Lung microvascular endothelial cell (primary cell): Measurements from ENCODE around the gene RRAS2. TPM values are rescaled to one million over a fixed set of nuclear protein-coding genes. Genes with fewer than 3 reads are reported as not detected.
"Not testable (repeated sequence)": the region's sequence is repeated elsewhere in the genome, so short reads cannot be mapped to it uniquely, and the experiment has no call there.

ENCODE experiments used
- DNase-seq, 2 donors: peaks; one replicate each; pipeline versions ENCODE4 v3.0.0 to v3.0.0-alpha.2; 2010; ENCODE audit warnings: low read depth in 2 of 2
- total RNA-seq: library from RNA; depleted of rRNA; stranded (reverse); fragments of >200 nt; gene quantifications from 2 replicates; pipeline ENCODE4 v1.2.1, GENCODE V29; 2014

Gene RRAS2
- total RNA-seq, 1 donor from 2014 or later = 119 TPM

DNA sequence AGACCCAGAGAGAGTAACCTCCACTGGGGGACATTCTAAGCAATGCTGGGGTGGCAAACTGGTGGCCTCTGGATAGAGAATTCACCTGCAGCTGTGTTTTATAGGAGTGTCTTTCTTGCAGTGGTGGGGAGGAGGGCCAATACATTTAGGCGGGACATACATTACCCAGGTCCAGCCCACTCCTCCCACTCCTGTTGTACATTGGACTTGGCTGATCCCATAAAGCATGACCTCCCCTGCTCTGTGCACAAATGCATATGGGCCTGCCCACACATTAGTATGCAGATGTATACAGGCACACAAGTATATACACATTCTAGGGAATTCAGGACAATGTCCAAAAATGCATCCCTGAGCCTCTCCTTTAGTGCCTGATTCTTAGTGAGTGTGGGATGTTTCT is 99.1 kb downstream of the RRAS2 start:
- no peak for DNase-seq

- no peak for DNase-seq
These were observed 99.7 kb downstream of the RRAS2 start for GRCh38 chr11:14259186-14259784.

DNA sequence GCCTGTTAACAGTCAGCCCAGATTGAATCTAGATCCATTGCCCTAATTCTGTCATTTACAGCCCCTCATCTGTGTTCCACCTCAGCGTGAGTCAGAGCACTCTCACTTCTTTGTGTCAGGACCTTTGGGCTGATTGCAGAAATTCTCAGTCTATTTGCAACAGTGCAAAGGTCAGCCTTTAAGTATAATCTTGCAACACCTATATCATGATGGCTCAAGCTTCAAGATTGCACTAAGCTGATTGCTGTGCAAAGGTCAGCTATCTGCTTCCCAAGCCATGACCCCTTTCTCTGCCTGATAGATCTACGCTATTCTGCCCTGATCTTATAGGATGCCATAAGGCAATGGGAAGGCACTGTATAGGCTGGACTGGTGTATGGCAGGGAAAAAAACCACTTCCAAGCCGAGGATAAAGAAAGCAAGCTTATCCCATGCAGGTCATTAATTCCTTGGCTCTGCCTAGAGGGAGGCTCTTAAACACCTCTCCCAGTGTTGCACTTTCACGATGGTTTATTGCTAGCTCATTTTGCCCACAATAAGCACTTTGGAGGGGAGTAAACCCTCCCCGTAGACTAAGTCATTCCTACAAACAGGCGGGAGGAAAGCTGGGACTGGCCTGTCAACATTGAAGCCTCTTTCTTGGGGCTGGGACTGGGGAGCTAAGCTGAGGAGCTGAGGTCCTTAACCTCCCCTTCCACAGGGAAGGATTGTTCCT is 100.6 kb downstream of the RRAS2 start:
- peak in 1 of 2 donors; percentile 34 for DNase-seq

DNA sequence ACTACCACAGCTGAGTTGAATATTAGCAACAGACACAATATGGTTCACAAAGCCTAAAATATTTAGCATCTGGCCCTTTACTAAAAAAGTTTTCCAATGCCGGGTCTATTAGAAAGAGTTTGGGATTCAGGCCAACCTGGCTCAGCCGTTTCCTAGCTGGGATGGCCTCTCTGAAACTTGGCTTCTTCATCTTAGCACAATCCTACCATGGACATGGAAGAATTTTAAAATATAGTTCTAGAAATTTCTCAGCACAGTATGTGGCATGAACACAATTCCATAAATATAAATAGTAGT is 103.8 kb downstream of the RRAS2 start:
- DNase-seq = no peak

GRCh38 chr11:14254533-14255237 is 104.3 kb downstream of the RRAS2 start:
- no peak for DNase-seq

DNA sequence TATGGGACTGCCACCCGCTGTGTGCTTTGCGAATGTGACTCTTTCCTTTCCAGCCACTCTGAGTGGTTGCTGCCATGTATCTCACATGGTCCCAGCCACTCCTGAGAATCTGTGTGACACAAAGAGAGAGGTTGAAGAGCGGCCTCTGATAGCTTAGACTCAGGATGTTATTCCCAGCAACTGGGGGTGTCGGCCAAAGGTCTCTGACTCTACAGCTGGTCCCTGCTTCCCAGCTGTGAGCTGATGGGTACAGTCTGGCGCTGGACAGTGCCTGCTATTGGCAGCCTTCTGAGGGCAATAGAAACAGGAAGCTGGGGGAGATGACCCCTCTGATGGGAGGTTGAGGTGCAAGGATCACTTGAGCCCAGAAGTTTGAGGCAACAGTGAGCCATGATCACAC is 105.1 kb downstream of the RRAS2 start:
- no peak for DNase-seq

GRCh38 chr11:14253421-14253820 is 105.6 kb downstream of the RRAS2 start:
- no peak for DNase-seq

- DNase-seq = not testable (repeated sequence)
These were observed 106.5 kb downstream of the RRAS2 start for GRCh38 chr11:14252501-14252900.

DNA sequence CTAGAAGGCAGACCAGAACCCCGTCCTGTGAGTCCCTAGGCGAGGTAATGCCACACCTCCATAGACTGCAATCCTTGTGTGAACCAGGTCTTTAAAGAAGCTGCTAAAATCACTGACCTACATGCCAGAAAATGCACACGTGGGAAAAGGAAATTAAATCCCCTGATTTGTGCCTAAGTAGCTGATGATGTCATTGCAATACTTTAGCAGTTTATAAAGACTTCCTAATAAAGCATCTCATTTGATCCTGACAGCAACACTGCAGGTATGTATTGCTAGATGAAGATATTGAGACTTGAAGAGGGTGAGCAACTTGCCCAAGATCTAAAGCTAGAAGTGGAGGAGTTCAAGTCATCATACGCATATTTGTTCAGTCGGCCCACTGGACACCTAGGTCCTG is 107.2 kb downstream of the RRAS2 start:
- DNase-seq = no peak

- DNase-seq = peak; percentile 58 to 74
These were observed 109.6 kb downstream of the RRAS2 start for GRCh38 chr11:14249121-14249963.

GRCh38 chr11:14248580-14248981 is 110.4 kb downstream of the RRAS2 start:
- DNase-seq = no peak

GRCh38 chr11:14245444-14245843 is 113.5 kb downstream of the RRAS2 start:
- DNase-seq = no peak

- DNase-seq = no peak
These were observed 114.1 kb downstream of the RRAS2 start for GRCh38 chr11:14244926-14245325.

GRCh38 chr11:14242733-14243132 is 116.2 kb downstream of the RRAS2 start:
- no peak for DNase-seq

DNA sequence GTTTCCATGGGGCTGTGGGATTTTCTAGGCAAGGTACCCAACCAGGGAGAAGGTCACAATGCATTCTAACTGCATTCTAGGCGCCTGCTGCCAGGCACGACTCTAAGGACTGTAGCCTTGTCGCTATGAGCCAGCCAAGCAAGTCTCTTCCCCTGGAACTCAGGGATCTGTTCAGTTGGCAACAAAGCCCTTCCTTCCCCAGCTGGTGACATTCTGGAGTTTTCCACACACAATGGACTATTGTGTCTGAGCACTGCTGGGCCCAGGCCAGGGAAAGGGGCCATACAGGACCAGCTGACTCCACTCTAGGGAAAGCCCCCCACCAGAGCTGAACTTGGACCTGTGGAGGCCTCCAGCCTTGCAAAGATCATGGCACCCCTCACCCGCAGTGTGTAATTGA is 116.8 kb downstream of the RRAS2 start:
- peak in 1 of 2 donors; percentile 61 for DNase-seq

DNA sequence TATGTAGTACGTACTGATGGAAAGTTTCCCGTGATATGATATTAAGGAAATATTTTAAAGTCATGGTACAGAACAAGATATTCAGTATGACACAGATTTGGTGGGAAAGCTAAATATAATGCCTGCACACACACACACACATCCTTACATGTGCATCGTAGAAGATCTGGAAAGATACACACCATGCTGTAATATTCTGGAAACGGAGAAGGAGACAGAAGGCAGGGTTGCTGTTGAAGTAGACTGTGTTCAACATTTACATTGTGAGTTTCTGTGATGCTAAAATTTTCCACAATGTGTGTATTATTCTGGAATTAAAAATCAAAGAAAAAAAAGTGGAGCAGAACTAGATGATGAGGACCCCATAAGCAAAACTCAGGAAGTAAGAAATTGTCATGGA is 118.0 kb downstream of the RRAS2 start:
- no peak for DNase-seq

DNA sequence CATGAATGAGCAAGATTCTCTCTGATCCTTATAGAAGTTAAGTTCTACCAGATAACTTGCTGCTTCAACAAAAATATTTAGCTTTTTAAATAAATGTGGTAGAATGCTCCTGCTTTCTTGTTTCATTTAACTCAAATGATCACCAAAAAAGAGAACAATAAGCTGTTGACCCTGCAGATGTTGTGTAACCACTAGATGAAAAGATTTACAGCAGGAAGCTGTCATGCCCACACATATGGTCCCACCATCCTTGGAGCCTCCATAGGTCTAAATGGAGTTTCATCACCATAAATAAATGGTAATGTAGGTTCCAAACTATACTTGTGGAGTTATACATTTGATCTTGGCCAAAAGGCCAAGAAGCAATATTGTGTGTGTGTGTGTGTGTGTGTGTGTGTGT is 118.8 kb downstream of the RRAS2 start:
- no peak for DNase-seq

GRCh38 chr11:14237444-14237961 is 121.5 kb downstream of the RRAS2 start:
- no peak for DNase-seq

DNA sequence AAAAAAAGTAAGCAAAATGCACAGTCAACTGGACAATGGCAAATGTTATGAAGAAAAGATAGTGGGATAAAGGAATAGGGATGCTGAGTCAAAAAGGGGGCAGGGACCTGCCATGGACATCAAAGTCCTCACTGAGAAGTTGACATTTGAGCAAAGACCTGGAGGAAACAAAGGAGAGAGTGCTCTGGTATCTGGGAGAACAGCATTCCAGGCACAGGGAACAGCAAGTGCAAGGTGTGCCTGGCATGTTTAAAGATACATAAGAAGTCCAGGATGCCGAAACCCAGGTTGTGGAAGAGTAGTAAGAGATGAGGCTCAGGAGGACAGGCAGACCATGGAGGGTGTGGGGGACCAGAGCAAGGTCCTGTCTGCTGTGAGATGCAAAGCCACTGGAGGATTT is 123.3 kb downstream of the RRAS2 start:
- DNase-seq = no peak

DNA sequence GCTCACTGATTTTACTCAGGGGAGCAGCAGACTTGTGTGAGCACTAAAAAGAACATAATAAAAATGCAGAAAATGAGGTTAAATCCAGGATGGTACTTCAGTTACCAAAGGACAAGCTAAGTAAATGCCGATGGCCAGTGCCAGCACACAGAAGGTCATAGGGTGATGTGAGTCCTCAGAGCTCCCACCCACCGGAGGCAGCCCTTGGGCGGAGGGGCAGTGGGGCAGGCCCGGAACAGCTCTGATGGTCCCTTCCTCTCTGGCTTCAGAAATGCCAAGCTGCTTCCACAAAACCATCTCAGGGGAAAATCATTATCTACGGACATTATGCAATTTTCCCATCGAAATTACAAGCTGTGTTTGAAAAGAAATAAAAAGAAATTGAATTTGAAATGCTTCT is 124.5 kb downstream of the RRAS2 start:
- no peak for DNase-seq

- peak in 1 of 2 donors; percentile 12 for DNase-seq
These were observed 126.3 kb downstream of the RRAS2 start for GRCh38 chr11:14232652-14233051.

DNA sequence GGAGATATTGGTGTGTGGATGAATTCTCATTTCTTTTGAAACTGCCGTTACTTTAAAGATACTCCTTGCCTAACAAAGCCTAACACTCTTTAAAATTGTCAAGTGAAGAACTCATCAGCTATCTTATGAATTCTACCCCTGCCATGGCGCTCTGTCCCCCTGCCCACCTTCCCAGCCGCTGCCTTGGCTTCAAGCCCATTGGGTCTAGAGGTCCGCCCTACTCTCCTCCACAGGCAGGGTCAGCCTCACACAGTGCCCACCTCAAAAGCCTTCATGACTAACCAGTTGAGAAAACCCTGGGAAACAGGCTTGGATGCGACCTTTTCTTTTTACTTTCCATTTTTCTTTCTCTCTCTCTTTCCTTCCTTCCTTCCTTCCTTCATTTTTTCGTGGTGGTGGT is 128.6 kb downstream of the RRAS2 start:
- no peak for DNase-seq
